GM19351 (cell line): ENCODE data around the gene SGPP2.

Source experiments
- ATAC-seq: cut with Tn5 transposase; IDR thresholded peaks from one replicate; pipeline ENCODE4 v1.9.1; 2021; ENCODE audit warnings: mild to moderate bottlenecking, moderate library complexity; ENCODE audit not compliant: unreplicated experiment

Gene SGPP2

DNA sequence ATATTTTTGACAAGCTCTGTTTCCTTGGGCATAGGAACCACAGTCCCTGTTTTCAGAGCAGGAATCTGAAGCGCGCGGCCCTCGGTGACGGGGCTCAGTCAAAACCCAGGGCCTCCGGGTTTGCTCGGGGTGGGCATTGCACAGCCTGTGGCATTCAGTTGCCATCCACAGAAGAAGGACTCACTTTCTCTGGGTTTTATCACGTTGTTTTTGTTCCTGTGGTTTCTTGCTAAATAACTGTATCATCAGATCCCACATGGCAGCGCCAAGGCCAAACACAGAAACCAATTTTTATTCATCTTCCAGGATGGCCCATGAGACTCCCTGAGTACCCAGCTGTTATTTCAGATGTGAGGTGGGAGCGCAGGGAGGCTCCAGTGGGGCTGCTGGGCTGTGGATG is 35.6 kb downstream of the SGPP2 start:
- no peak for ATAC-seq

GRCh38 chr2:222465746-222466145 is 41.4 kb downstream of the SGPP2 start:
- ATAC-seq, result no peak

DNA sequence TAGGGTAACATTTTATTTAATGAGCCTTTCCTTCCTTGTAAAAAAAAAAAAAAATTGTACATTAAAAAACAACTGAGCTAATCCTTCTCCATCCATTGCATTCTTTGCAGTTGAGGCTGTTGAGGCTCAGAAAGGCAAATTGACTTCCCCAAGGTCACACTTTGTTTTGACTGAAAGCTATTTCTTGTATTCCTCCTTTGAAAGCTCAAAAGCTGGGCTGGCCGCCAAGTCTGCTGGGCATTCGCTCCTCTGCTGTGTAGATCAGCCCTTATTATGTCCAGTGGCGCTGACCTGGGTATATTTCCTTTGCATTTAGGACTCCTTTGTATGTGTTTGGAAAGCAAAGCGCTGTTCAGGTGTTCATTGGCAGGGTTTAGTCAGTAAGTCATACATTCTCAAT is 44.0 kb downstream of the SGPP2 start:
- ATAC-seq, result no peak

DNA sequence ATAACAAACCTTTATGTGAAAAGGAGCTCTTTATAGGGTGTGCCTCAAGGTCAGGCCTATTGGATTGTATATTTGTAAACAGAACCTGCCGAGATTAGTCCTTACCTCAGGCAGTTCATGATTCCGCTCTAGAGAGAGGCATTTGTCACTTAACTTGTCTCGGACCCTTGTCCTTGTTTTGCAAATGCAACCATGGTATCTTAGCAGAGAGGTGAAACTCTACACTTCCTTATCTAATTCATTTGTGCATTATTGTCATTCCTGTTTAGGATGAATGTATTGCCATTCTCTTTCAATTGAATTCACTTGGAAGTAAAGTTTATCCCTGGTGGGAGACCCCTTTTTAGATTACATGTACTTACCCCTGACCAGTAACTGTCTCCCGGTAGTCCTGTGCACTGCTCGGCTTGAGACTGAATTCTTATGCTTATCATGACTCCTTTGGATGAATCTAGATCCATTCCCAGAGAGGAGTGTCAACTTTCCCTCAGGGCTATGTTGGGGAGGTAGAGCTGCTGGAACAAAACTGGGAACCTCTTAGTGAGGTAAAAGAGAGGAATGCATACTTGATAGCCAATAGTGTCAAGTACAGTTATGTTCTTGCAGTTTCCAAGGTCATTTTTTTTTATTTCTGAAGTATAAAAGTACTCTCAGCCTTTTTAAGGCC is 46.6 kb downstream of the SGPP2 start:
- no peak for ATAC-seq

DNA sequence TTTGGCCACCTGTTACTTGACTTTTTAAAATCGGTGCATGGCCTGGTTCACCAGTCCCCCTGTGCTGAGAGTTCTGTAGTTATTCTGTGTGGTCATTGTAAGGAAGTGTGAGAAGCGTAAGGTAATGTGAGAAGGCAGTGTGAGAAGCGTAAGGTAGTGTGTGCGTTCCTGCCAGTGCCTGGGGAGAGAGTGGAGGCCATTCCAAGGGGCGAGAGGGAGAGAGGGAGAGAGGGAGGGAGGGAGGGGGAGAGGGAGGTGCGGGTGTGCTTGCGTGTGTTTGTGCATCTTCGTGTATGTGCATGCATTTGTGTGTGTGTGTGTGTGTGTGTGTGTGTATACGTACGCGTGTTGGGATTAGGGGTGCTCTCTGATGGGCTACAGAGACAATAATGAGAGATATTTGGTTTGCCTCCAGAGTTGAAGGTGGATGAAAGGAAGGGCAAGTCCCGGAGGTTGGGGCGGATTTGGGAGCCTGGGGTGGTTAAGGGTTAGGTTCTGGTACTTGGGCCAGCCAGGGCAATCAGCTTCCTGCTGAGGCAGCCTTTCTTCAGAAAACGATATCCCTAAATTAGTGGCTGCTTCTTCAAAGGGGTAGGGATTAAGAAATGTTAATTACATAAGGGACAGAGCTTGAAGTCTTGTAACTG is 53.7 kb downstream of the SGPP2 start:
- no peak for ATAC-seq

DNA sequence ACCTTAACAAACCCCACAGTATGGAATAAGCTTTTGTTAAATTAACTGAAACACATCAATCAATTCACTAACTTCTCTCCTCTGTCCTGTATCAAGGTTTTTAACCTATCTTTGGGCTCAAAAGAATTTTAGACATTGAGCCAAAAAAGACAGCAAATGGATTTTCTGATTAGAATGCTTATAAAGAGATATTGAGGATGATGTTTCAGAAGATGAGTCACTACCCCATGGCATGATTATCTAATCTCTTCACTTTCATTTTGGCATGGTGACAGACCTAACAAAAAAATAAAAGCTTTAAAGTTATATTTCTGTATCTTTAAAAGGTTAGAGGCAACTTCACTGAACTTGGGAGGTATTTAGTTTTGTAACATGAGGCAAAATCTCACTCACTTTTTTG is 55.5 kb downstream of the SGPP2 start:
- ATAC-seq, result no peak

GRCh38 chr2:222480497-222480896 is 56.2 kb downstream of the SGPP2 start:
- no peak for ATAC-seq

GRCh38 chr2:222481941-222482340 is 57.6 kb downstream of the SGPP2 start:
- no peak for ATAC-seq

DNA sequence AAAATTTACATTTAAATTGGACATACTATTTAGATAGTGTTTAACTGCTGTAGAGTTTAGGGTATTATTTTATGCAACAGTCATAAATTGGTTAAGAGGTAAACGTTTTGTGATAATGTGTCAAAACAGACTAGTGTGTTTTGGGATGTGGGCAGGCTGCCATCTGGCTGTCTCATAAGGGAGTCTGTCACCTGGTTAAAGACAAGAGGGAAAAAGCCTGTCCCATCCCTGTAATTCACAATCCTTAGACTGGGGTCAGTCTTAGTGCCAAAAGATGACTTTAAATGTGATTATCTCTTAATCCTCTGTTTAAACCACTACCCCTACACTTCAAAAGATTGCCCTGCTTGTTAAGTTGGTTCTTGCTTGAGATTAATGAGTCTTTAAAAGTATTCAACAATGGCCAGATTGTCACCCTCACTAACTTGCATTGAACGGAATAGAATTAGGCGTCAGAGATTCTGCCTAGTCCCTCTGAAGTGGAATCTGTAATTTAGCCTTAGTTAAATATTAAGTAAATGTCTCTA is 59.2 kb downstream of the SGPP2 start:
- ATAC-seq, result no peak

- ATAC-seq, result no peak
Observed at GRCh38 chr2:222485367-222486211, 61.2 kb downstream of the SGPP2 start.

DNA sequence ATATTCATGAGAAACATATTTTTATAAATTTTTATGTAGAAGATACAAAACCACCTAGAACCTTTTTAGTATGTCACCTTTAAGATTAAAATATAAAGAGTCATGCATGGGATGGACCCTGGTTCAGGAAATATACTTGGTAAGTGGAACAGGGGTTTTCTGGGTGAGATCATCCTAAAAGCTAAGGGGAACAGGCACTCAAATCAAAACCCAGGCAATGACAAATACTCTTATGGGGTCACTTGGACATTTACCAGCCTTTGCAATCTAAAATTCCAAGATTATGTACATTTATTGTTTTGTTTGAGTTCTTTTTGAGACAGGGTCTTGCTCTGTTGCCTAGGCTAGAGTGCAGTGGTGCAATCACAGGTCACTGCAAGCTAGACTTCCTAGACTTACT is 65.8 kb downstream of the SGPP2 start:
- ATAC-seq, result peak; percentile 43

GRCh38 chr2:222492683-222493082 is 68.3 kb downstream of the SGPP2 start:
- ATAC-seq, result no peak

DNA sequence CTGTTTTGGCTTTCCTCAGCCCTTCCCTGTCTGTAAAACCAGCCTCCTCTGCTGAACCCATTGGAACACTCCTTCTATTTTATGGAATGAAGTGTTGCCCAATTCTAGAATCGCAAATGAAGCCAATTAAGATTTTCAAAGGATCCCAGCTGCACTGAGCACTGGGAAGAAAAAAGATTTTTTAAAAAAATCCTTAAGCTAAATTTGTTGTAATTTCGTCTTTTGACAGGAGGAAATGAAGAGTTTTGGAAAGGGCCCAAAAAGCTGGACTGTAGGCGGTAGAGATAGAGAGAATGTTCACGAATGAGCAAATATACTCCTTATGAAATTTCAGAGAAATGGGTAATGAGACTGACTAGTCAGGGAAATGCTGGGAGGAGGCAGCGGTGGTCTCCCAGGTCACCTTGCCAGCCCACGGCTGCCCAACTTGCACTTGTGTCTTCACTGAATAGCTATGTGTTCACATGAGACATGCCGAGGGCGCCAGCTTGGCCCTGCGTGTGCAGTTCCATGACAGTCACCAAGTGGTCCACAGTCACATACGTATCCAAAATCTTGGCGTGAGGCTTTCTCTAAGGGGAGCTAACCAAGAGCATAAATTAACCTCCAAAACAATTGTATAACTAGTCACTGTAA is 69.9 kb downstream of the SGPP2 start:
- no peak for ATAC-seq

DNA sequence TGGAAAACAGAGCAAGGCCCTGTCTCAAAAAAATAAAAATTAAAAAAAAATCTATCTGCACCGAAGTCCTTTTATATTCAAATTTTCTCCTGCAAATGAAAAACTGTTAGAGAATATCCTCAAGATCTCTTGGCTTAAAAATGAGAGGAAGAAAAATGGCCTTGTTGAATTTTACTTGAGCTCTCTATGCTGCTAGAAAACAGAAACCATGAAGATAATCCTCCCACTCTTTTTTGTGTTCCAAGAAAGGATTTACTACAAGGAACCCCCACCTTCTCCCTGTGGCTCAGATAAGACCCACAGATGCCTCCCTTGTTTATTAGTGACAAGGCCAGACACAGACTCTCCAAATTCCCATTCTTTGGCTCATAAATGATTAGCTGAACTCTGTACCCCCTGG is 71.0 kb downstream of the SGPP2 start:
- no peak for ATAC-seq

GRCh38 chr2:222499226-222499625 is 74.9 kb downstream of the SGPP2 start:
- no peak for ATAC-seq

- no peak for ATAC-seq
Observed at GRCh38 chr2:222504191-222504590, 79.8 kb downstream of the SGPP2 start.

DNA sequence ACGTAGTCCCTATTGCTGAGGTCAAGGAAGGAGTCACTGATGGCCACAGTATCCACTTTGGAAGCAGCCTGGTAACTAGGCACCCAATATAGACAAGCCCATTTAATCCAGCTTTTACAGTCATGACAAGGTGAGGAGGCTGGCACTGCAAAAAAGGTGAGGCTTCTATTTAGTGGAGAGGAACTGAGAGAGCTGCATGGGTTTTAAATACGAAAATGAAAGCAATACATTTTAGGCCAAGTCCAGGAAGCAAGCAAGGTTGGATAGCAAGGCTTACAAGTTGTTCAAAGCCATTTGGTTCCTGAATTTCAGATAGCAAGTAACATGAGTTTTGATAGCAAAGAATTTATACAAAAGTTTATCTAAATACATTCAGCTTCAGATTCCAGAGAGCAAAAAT is 80.4 kb downstream of the SGPP2 start:
- ATAC-seq, result peak; percentile 100

DNA sequence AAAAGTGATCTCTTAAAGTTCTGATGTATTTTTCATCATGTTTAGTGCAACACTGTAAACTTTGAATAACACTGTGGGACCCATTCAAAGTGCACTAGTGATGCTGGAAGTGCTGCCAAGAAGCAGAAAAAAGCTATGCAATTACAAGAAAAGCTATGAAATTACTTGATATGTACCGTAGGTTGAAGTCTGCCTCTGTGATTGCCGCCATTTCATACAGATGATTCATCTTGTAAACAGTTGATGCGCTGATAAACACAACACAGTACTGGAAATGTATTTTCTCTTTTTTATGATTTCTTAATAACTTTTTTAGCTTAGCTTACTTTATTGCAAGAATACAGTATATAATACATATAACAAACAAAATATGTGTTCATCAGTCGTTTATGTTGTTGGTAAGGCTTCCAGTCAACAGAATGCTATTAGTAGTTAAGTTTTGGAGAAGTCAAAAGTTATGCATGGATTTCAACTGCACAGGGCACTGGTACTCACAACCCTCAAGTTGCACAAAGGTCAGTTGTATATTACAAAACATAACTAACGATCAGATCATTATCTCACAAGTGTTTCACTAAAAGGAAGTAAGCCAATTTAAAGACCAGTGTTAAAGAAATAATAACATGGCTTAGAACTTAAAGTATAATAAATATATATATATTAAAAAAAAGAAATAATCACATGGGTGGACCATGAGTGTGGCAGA is 82.0 kb downstream of the SGPP2 start:
- ATAC-seq, result no peak

GRCh38 chr2:222514901-222515300 is 90.6 kb downstream of the SGPP2 start:
- no peak for ATAC-seq

GRCh38 chr2:222518570-222519381 is 94.4 kb downstream of the SGPP2 start:
- no peak for ATAC-seq
